GM19328 (cell line): ENCODE data around the gene DUOX1.

Experiments
- ATAC-seq: cut with Tn5 transposase; IDR thresholded peaks from one replicate; pipeline ENCODE4 v1.9.1; 2021; ENCODE audit warnings: mild to moderate bottlenecking, moderate library complexity; ENCODE audit not compliant: unreplicated experiment

DUOX1 gene

GRCh38 chr15:45105586-45105985 lies 24.2 kb upstream of the DUOX1 start:
- no peak for ATAC-seq

DNA sequence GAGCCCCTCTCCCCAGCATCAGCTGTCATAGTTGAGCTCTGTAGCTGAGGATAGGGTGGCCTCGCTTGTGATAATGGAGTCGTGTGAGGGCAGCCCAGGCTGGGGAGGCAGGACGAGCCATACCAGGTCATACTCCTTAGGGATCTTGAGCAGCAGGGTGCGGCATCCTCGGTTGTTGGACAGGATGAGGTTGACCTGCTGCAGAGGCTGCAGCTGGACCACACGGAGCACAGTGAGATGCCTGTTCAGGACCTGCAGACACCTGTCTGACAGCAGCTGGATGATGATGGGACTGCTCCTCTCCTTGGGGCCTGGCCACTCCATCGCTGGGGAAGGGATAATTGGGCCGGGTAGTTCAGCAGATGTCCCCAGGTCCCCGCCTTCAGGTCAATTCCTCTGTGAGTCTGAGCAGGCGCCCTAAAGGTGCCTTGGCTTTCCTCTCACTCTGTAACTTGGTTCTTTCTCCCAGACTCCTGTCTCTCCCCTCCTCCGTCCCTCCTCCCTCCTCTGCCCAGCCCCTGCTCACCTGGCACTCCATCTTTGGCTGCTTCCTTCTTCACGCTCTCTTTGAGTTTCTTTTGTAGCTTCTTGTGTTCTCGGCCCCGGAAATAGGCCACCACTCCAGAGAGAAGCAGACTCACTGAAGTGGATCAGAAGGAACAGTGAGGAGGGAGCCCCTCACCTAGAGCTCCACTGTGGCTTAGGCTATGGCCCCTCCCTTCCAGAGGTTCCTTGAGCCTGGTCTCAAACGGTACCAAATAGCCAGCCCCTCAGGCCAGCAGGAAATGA lies 23.6 kb upstream of the DUOX1 start:
- ATAC-seq: no peak

DNA sequence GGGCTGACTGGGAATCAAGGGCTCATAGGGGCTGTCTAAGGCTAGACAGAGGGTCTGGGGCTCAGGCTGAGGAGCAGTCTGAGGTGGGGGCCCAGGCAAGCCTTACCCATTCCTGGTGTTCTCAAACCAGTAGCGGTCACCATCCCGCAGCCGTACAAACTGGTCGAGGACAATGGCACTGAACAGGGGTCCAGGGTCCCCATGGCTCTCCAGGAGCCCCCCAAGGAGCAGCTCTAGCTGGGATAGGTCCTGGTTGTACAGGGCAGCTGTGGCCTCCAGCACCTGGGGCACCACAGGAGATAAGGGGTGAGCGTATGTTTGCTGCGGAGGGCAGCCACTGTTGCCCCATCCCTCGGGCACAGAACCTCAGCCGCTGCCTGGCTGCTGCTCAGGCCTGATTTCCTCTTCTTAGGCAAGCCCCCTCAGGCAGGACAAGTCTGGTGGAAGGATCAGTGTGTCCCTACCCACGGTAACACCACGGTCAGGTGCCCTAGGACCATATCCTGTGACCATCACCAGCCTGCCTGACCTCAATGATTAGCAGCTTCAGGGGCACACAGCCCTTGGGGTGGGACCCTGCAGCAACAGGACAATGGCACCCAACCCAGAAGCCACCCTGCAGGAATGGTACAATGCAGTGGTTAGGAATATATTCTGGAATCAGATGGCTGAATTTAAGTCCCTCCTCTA lies 21.7 kb upstream of the DUOX1 start:
- no peak for ATAC-seq

DNA sequence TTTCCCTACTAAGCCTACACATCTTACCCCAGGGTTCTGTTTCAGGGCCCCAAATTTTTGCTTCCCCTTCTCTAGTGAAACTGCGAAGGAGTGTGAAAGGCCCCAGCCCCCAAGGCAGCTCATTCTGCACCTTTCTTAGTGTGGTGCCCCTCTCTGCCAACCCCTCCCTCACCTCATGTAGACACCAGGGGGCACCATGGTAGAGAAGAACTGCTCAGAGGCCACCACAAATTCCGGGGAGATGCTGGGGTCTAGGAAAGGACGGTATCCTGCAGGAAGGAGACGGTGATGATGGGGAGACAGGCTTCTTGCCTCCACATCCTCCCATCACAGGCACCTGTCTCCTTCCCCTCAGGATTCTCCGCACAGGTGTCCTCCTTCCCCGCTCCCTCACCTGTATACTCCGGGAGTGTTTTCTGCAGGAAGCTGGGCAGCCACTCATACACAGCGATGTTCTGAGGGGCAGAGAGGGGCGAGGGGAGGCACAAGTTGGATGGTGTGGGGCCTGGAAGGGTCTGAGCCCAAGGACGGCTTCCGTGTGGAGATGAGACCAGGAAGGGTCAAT lies 19.5 kb upstream of the DUOX1 start:
- ATAC-seq: no peak

- ATAC-seq: no peak
Observed at GRCh38 chr15:45111390-45112142, 18.2 kb upstream of the DUOX1 start.

DNA sequence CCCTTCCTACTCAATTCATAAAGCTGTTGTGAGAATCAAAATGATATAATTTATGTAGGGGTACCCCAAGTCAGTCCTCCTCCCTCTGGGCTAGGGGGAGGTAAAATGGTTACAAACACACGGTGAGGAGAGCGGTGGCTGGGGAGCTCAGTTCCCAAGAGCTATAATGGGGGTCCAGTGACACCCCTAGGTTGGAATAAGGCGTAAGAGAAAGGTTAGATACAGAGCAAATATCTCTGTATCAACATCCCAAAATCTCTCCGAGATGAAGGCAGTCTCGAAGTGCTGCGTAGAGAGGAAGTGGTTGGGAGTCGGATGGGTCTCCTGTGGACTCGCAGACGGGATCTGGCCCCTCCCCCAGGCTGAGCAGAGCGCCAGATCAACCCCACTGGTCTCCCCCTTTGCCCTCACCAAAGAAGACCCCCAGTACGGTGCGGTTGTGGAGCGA lies 17.6 kb upstream of the DUOX1 start:
- no peak for ATAC-seq

- ATAC-seq: no peak
Observed at GRCh38 chr15:45112591-45113379, 17.0 kb upstream of the DUOX1 start.

DNA sequence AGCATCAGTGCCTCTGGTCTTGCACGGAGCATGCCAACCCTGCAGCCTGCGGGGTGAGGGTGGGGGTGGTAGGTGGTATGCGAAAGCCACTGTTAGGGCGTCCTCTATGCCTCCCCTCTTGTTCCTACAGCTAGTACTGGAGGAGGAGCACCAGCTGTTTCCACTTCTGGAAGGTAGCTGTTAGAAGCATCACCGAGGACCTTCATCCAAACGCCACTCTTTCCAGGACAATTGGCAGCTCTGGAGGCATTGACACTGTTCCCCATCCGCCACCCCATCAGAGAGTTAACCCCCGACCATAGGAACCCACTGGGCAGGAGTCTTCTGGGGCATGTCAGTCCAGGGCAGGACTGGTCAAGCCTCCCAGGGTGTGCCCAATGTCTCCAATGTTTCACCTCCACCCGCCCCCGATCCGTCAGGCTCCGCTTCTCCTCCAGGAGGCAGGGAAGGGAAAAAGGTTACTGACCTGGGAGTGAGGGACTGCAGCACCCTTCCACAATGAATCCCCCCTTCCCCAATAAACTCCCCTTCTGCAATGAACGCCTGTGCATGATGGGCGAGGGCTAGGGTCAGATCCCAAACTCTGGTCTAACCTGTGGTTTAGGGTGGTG lies 16.3 kb upstream of the DUOX1 start:
- no peak for ATAC-seq

- no peak for ATAC-seq
Observed at GRCh38 chr15:45114076-45114750, 15.6 kb upstream of the DUOX1 start, which contains the start of the genes DUOX2 and DUOXA2. TSS of gene DUOX2 (minus strand) at chr15:45114172. CDS start at chr15:45113411, 761 bp downstream. TSS of gene DUOXA2 (plus strand) at chr15:45114326. CDS start at chr15:45114606, 280 bp downstream.

DNA sequence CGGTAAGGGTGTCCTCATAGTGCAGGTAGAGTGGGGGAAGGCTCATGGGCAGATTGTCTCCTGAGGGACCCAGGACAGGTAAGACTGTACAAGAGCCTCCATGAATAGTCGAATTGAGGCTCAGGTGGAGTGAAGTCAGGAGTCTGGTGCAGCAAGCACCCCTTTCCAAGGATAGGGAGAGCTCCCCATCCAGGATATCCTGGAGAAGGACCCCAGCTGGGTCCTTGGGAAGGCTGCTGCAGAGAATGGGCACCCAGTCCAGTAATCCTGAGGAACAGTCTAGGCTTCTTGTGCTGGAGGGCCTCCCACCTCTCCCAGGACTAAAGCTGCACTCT lies 15.1 kb upstream of the DUOX1 start:
- no peak for ATAC-seq

DNA sequence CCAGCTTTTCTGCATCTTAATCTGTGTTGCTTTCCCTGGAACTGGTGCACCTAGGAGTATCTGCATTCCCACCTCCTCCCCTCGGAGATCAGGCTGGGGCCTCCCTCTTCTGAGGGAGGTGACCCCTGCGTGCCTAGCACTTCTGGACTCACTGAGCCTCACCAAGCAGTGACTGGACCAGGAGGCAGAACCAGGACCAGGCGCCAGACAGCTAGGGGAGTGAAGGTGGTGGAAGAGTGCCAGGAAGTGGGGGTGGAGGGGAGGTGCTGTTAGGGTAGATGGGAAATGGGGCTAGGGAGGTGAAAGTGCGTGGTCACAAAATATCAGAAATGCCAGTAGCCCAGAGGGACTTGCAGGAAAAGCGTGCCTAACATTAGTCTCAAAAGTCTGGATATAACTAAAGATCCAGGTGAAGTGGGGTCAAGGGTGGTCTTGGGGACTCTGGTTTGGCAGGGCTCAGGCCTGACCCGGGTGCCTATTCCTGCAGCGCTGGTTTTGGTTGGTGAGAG lies 14.4 kb upstream of the DUOX1 start:
- no peak for ATAC-seq

- ATAC-seq: no peak
Observed at GRCh38 chr15:45116006-45116481, 13.8 kb upstream of the DUOX1 start.

- ATAC-seq: no peak
Observed at GRCh38 chr15:45116482-45117307, 13.1 kb upstream of the DUOX1 start.

- no peak for ATAC-seq
Observed at GRCh38 chr15:45117308-45118130, 12.3 kb upstream of the DUOX1 start.

DNA sequence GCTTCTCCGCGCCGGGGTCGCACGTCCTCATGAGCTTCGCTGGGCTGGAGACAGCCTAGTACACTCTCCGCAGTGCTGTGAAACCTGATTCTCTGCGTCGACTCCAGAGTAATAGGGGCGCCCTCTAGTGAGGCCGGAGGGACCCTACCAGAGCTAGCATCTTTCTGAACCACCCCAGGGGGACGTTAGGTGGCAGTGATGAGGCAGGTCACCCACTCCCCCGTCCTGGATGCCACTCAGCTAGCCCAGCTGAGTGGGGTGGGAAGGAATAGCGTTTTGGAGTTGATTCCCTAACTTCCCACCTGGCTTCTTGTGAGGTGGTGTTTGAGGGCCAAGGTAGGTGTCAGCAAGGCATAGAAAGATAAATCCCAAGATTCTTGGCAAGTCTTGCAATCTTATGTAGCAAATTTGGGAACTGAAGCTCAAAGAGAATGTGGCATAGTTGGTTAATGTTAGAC lies 11.6 kb upstream of the DUOX1 start:
- ATAC-seq: peak; percentile 75

GRCh38 chr15:45118996-45119395 lies 10.8 kb upstream of the DUOX1 start:
- no peak for ATAC-seq
